ENCODE data around the gene C1orf53. TPM values are rescaled to one million over a fixed set of nuclear protein-coding genes. Genes with fewer than 3 reads are reported as not detected.
A peak's percentile ranks its signal among the peaks of the same experiment; 100 is the strongest.

Gene C1orf53
- total and polyA plus RNA-seq, 8 donors = 0.60 to 6.7 (median 2.6) TPM

DNA sequence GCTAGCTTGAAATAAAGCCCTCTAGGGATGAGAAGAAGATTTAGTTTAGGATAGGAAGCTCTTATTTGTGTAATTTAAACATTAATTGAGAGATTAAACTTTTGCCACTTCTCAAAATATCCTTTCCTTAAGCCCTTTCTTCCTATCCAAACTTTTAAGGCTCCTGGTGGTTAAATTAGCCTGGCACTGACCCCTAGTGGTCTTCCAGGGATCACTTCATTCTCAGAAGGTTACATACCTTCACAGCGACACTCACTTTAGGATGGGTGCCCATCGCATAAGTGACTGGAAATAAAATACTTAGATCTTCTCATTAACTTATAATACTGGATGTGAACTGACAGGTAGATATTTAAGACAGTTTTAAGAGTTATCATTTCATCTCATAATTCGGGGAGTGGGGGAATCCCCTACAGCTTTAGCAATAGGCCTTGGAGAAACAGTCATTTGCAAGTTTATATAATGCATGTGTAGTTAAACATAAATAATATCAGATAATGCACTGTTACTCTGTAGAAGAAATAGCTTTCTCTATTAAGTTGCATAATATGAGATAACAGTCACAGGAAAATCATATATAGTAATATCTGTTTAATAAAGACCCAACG lies 22.2 kb downstream of the C1orf53 start:
- Histone ChIP-seq H3K36me3 (no peaks in the 10 kb centered on the region), H3K27me3 (peaks cover 0 to 15% (median 7%) of the 10 kb centered on the region in 4 donors), H3K27ac (no peak overlapping the region), H3K4me1 (peaks cover 0 to 5% (median 4%) of the 10 kb centered on the region in 3 donors), H3K4me3 (no peak overlapping the region), H3K9me3 (no peaks in the 10 kb centered on the region)
- peak; percentile 23 to 69 (median 58) for TF ChIP-seq CTCF (IDR thresholded peaks at IDR 0.05)
- peak; percentile 32 for FAIRE-seq
- peak in 1 of 6 donors; percentile 54 for DNase-seq
- 26 to 30% methylated on average over 4 of the region's 4 CpGs for WGBS, 2 donors
- peak in 3 of 4 donors; percentile 76 to 84 (median 78) for ATAC-seq
- intact Hi-C loops (cut with DNase I) = no loop called here

- H3K27me3 ChIP-seq = peaks cover 0 to 40% (median 9%) of the 10 kb centered on the region in 4 donors
- no peak overlapping the region for H3K4me3 ChIP-seq
- intact Hi-C loops (cut with DNase I) = no loop called here
- DNase-seq (peak in 1 of 6 donors; percentile 11), ATAC-seq (peak; percentile 49 to 75 (median 58)), FAIRE-seq (no peak)
- WGBS, 2 donors = 30 to 33% methylated on average over 8 of the region's 8 CpGs
- TF ChIP-seq CTCF (IDR thresholded peaks at IDR 0.05) = no peak
- H3K27ac ChIP-seq = no peak overlapping the region
- H3K36me3 ChIP-seq = no peaks in the 10 kb centered on the region
- H3K9me3 ChIP-seq = no peaks in the 10 kb centered on the region
- H3K4me1 ChIP-seq = peaks cover 0 to 5% (median 0%) of the 10 kb centered on the region in 3 donors
Measured at GRCh38 chr1:197927908-197928665, 25.7 kb downstream of the C1orf53 start.

- Histone ChIP-seq H3K4me1 (peaks cover 0 to 5% (median 0%) of the 10 kb centered on the region in 3 donors), H3K36me3 (no peaks in the 10 kb centered on the region), H3K27ac (no peak overlapping the region), H3K9me3 (no peaks in the 10 kb centered on the region), H3K4me3 (no peak overlapping the region), H3K27me3 (peaks cover 0 to 44% (median 9%) of the 10 kb centered on the region in 4 donors)
- intact Hi-C loops (cut with DNase I) = no loop called here
- no peak for DNase-seq
- TF ChIP-seq CTCF (IDR thresholded peaks at IDR 0.05) = no peak
- ATAC-seq = no peak
- 23 to 33% methylated on average over 15 of the region's 15 CpGs for WGBS, 2 donors
- FAIRE-seq = no peak
Measured at GRCh38 chr1:197928849-197929336, 26.5 kb downstream of the C1orf53 start.

DNA sequence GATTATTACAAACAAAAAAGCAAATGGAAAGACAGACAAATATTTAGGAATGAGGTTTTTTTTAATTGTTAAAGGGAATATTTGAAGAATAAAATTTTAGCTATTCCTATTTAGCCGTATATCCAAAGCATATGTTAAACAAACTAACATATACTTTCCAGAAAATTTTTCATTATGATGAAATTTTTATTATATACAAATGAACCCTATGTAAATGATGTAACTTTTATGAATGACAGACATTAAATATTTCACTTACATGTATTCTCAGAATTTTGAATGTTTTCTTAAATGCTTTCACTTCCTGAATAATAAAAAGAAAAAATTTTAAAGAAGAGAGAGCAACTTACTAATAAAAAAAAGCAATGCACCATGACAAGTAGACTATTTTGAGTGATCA lies 30.6 kb downstream of the C1orf53 start:
- H3K4me3 ChIP-seq = no peak overlapping the region
- ATAC-seq = no peak
- peaks cover 0 to 4% (median 0%) of the 10 kb centered on the region in 3 donors for H3K4me1 ChIP-seq
- no peak overlapping the region for H3K27ac ChIP-seq
- peaks cover 0 to 44% (median 9%) of the 10 kb centered on the region in 4 donors for H3K27me3 ChIP-seq
- H3K36me3 ChIP-seq = no peaks in the 10 kb centered on the region
- no peak for FAIRE-seq
- intact Hi-C loops (cut with DNase I) = no loop called here
- TF ChIP-seq CTCF (IDR thresholded peaks at IDR 0.05) = no peak
- WGBS, 2 donors = 89 to 91% methylated on average over 1 of the region's 1 CpG
- no peak for DNase-seq
- H3K9me3 ChIP-seq = no peaks in the 10 kb centered on the region

All from pancreas (tissue), 10 donors.